PFSK-1 (cell line): ENCODE data around the gene KCNQ1.

Experiments
- FOXP2 ChIP-seq: optimal IDR thresholded peaks from 2 replicates; pipeline ENCODE3; 2011; ENCODE audit warnings: borderline replicate concordance, control low read depth, inconsistent platforms; ENCODE audit not compliant: insufficient read depth; ENCODE audit errors: extremely low read length, extremely low read depth
- POLR2AphosphoS5 ChIP-seq: IDR thresholded peaks from 2 replicates; pipeline ENCODE4 v1.6.1; 2012; ENCODE audit warnings: low read depth, mild to moderate bottlenecking, control low read depth, low read length, moderate library complexity
- SIN3A ChIP-seq: IDR thresholded peaks from 2 replicates; pipeline ENCODE4 v1.6.1; 2012; ENCODE audit warnings: mild to moderate bottlenecking, low read length, moderate library complexity, borderline replicate concordance; ENCODE audit not compliant: insufficient read depth
- TAF1 ChIP-seq: IDR thresholded peaks from 2 replicates; pipeline ENCODE4 v1.6.1; 2012; ENCODE audit warnings: low read length, control low read depth, borderline replicate concordance; ENCODE audit not compliant: insufficient read depth
- TF ChIP-seq, protein P1 (sequence below), 2 experiments: IDR thresholded peaks; 2 replicates each; pipeline versions ENCODE4 v1.6.1 to v1.8.0; 2011 to 2012; ENCODE audit warnings: low read depth in 2 of 2, low read length in 2 of 2, control low read depth in 1 of 2, inconsistent platforms in 1 of 2, mild to moderate bottlenecking in 1 of 2, moderate library complexity in 1 of 2; ENCODE audit not compliant: insufficient read depth in 1 of 2

Gene KCNQ1

DNA sequence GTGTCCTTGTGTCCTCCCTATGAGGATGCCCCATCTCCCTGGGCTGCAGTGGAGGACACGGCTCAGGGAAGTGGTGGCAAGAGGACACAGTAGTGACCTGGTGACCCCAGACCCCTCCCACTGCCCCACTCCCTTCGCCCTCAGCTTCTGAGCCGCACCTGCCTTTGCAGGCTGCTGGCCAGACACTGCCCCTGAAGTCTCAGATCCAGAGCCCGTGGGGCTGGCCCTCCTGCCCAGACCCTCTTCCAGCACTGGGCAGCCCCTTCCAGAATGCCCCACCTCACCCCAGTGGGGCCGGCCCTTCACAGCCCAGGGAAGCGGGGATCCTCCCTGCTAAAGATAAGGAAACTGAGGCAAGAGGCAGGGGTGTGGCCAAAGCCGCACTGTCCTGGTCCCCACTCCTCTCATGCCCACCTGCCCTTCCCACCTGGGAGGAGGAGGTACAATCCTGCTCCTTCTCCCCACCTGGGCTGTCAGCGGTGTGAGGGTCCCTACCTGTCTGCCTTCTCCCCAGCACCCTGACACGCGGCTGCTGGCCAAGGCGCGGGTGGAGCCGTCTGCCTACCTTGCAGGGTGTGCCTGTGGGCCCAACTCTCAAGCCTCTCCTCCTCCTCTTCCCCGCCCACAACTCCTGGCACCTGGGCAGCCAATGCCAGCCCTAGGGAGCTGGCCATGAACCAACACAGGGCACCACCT lies 17.8 kb upstream of the KCNQ1 start:
- TF ChIP-seq FOXP2 = no peak
- TF ChIP-seq, protein P1, sequence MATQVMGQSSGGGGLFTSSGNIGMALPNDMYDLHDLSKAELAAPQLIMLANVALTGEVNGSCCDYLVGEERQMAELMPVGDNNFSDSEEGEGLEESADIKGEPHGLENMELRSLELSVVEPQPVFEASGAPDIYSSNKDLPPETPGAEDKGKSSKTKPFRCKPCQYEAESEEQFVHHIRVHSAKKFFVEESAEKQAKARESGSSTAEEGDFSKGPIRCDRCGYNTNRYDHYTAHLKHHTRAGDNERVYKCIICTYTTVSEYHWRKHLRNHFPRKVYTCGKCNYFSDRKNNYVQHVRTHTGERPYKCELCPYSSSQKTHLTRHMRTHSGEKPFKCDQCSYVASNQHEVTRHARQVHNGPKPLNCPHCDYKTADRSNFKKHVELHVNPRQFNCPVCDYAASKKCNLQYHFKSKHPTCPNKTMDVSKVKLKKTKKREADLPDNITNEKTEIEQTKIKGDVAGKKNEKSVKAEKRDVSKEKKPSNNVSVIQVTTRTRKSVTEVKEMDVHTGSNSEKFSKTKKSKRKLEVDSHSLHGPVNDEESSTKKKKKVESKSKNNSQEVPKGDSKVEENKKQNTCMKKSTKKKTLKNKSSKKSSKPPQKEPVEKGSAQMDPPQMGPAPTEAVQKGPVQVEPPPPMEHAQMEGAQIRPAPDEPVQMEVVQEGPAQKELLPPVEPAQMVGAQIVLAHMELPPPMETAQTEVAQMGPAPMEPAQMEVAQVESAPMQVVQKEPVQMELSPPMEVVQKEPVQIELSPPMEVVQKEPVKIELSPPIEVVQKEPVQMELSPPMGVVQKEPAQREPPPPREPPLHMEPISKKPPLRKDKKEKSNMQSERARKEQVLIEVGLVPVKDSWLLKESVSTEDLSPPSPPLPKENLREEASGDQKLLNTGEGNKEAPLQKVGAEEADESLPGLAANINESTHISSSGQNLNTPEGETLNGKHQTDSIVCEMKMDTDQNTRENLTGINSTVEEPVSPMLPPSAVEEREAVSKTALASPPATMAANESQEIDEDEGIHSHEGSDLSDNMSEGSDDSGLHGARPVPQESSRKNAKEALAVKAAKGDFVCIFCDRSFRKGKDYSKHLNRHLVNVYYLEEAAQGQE (IDR thresholded peaks at IDR 0.05; ENCODE audit: insufficient read depth in 1 of 2, low read depth in 2 of 2, low read length in 2 of 2) = no peak
- no peak for TF ChIP-seq POLR2AphosphoS5
- no peak for TF ChIP-seq TAF1
- TF ChIP-seq SIN3A = no peak

GRCh38 chr11:2427721-2428321 lies 17.0 kb upstream of the KCNQ1 start:
- TF ChIP-seq FOXP2 = no peak
- no peak for TF ChIP-seq SIN3A
- TF ChIP-seq, protein P1 (IDR thresholded peaks at IDR 0.05; ENCODE audit: insufficient read depth in 1 of 2, low read depth in 2 of 2, low read length in 2 of 2) = no peak
- TF ChIP-seq TAF1 = no peak
- TF ChIP-seq POLR2AphosphoS5 = no peak

- TF ChIP-seq POLR2AphosphoS5 = no peak
- no peak for TF ChIP-seq FOXP2
- TF ChIP-seq, protein P1 (IDR thresholded peaks at IDR 0.05; ENCODE audit: insufficient read depth in 1 of 2, low read depth in 2 of 2, low read length in 2 of 2) = 0 out of 4 replicates have a peak, but pooled peaks of 1 of the 2 experiments have one; percentile 12
- TF ChIP-seq SIN3A = no peak
- TF ChIP-seq TAF1 = no peak
Observed at GRCh38 chr11:2428322-2428795, 16.4 kb upstream of the KCNQ1 start.

DNA sequence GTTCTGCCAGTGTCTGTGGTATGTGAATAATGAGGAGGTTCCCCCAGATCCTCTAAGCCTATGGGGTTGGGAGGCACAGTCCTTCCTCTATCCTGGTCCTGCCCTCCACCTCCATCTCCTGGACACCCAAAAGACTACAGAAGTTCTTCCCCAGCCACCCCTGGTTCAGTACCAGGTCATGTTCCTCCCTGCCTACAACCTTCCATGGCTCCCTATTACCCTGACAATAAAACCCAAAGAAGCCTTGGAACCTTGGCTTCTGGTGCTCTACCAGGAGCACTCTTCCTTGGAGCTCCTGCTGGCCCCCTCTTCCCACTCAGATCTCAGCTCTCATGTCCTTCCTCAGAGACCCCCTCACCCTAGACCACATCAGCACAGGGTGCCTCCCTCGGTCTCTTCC lies 13.4 kb upstream of the KCNQ1 start:
- TF ChIP-seq, protein P1 (IDR thresholded peaks at IDR 0.05; ENCODE audit: insufficient read depth in 1 of 2, low read depth in 2 of 2, low read length in 2 of 2) = no peak
- TF ChIP-seq TAF1 = no peak
- no peak for TF ChIP-seq FOXP2
- no peak for TF ChIP-seq SIN3A
